Activated T-cell treated with anti-CD3 and anti-CD28 coated beads for 1 hour (primary cell): Measurements from ENCODE around the gene PRSS33.

Experiments used
- DNase-seq: peaks from one replicate; pipeline ENCODE4 v3.0.0-alpha.2; 2020; ENCODE audit warnings: low read depth

Gene PRSS33

DNA sequence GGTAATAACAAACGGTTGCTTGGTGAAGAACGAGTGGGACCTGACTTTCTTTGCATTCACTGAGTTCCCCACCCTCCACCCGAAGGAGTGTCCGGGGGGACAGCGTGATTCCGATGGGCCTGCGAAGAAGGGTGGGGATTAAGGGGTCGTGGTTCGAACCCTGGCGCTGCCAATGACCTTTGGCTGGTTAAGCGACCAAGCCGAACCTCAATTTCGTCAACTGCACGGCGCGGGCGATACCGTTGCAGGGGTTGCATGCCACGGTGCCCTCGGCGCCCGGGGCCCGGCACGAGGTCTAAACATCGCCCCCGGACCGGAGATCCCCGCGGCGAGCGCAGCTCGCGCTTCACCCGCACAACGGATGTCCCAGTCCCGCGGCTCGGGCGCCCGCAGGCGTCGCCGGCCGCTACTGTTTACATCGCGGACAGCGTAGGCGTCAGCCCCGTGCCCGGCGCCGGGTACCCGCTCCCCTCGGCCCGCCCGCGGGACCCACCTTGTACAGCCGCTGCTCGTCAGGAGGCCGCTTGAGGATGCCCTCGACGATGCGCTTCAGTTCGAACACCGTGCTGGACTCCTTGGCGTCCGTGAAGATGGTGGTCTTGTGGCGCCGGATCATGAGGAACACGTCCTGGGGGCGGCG, 10.7 kb downstream of the PRSS33 start:
- no peak for DNase-seq

DNA sequence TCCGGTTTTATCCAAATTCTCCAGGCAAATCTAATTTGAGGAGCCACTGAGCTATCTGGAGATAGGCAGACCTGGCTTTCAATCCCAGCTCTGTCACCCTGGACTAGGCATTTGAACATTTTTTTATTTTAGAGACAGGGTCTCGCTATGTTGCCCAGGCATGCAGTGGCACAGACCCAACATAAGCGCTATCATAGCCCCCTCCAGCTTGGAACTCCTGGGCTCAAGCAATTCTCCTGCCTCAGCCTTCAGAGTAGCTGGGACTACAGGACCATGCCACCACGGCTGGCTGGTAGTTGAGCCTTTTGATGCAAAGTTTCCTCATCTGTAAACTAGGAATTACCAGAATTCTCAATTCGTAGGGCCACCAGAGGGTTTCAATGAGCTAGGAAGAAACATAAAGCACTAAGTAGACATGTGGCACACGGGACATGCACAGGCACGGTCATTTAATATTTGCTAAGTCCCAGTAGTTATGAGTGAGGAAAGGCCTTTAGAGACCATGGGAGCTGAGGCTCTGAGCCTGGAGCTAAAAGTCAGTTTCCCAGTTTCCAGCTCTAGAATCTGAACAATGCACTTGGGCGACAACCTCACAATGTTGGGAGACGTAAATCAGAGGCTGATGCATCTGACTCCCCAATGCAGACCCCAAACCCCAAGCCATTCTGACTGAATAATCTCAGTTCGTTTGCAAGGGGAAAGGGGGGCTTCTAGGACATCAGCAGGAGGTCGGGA, 11.4 kb downstream of the PRSS33 start:
- no peak for DNase-seq

DNA sequence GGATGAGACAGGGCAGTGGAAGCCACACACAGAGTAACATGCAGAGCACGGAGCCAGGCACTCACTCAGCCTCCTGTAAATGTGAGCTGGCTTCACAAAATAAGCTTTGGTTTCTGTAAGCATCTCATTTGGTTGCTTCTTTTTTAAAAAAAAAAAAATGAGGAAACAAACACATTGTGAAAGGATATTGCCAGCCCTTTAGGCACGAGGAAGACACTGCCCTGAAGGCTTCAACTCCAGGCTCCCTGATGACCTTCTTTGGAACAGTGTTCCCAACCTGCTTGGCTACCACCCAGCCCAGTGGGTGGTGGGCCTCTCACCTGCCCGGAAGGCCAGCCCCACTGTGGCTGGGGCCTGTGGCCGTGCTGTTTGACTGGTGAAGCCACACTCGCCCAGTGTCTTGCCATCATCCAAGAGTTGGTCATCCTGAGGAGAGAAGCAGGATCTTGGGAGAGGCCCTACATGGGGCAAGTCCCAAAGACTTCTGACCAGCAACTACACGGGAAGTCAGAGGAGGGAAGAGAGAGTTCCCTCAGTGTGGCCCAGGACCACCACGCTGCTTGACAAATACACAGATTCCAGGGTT, 12.1 kb downstream of the PRSS33 start:
- no peak for DNase-seq

GRCh38 chr16:2774161-2774891, 13.0 kb downstream of the PRSS33 start:
- DNase-seq: no peak

DNA sequence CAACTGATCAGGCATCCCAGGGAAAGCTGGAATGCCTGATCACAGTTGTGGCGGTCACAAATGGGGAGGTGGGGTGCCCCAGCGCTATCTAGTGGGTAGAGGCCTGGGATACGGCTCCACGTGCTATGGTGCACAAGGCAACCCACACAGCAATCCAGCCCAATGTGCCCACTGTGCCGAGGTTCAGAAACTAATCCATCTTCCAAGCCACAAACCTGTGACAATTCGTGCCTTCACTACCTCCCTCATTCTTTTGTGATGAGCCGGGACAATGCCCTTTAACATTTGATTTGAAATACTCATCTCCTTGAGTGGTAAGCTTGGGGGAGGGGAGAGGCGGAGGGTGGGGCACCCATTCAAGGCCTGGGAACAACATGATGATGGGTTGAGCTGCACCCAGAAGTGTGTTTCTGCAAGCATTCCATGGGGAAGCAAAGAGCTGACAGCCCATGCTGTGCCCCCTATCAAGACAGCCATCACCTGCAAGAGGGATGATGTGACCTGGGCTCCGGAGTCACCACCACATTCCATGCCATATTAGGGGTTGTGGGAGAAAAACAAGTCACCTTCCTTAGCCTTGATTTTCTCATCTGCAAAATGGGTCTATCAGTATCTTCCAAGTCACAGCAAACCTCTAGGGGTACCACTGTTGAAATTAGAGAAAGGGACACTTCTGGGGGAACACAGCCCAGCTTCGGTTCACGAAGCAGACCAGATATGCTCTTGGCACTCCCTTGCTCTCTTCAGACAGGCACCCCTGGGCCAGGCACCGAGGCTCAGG, 14.0 kb downstream of the PRSS33 start:
- DNase-seq: no peak

- no peak for DNase-seq
Measured at GRCh38 chr16:2771496-2772402, 15.6 kb downstream of the PRSS33 start.

- DNase-seq: no peak
Measured at GRCh38 chr16:2770057-2770951, 17.1 kb downstream of the PRSS33 start.

- DNase-seq: no peak
Measured at GRCh38 chr16:2769675-2770056, 17.7 kb downstream of the PRSS33 start.

- no peak for DNase-seq
Measured at GRCh38 chr16:2769100-2769529, 18.2 kb downstream of the PRSS33 start.

- DNase-seq: no peak
Measured at GRCh38 chr16:2768403-2769089, 18.8 kb downstream of the PRSS33 start.

DNA sequence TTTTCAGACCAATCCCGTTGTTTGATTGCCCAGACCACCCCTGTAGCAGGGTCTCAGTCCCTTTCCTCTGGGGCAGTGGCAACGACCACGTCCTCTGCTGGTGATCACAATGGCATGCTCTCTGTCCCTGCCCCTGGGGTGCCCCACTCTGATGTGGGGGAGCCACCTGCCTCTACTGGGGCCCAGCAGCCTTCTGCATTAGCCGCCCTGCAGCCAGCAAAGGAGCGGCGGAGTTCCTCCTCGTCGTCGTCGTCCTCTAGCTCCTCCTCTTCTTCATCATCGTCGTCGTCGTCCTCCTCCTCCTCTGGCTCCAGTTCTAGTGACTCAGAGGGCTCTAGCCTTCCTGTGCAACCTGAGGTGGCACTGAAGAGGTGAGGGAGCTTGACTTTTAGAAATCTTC, 19.5 kb downstream of the PRSS33 start:
- no peak for DNase-seq

DNA sequence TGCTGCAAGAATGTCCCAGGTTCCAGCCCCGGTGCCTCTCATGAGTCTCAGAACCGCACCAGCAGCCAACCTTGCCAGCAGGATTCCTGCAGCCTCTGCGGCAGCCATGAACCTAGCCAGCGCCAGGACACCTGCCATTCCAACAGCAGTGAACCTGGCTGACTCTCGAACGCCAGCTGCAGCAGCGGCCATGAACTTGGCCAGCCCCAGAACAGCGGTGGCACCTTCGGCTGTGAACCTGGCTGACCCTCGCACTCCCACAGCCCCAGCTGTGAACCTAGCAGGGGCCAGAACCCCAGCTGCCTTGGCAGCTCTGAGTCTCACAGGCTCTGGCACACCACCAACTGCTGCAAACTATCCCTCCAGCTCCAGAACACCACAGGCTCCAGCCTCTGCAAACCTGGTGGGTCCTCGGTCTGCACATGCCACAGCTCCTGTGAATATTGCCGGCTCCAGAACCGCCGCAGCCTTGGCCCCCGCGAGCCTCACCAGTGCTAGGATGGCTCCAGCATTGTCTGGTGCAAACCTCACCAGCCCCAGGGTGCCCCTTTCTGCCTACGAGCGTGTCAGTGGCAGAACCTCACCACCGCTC, 20.1 kb downstream of the PRSS33 start:
- no peak for DNase-seq

- no peak for DNase-seq
Measured at GRCh38 chr16:2766430-2767139, 20.8 kb downstream of the PRSS33 start.

DNA sequence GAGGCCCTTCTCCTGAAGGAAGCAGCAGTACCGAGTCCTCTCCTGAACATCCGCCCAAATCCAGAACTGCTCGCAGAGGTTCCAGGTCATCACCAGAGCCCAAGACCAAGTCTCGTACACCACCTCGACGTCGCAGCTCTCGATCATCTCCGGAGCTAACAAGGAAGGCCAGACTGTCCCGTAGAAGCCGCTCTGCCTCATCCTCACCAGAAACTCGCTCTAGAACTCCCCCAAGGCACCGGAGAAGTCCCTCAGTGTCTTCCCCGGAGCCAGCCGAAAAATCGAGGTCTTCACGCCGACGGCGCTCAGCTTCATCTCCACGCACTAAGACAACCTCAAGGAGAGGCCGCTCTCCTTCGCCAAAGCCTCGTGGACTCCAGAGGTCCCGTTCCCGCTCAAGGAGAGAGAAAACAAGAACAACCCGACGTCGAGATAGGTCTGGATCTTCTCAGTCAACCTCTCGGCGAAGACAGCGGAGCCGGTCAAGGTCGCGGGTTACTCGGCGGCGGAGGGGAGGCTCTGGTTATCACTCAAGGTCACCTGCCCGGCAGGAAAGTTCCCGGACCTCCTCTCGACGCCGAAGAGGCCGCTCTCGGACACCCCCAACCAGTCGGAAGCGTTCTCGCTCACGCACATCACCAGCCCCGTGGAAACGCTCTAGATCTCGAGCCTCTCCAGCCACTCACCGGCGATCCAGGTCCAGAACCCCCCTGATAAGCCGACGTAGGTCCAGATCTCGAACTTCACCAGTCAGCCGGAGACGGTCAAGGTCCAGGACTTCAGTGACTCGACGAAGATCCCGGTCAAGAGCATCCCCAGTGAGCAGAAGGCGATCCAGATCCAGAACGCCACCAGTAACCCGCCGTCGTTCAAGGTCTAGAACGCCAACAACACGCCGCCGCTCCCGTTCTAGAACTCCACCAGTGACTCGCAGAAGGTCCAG, 21.6 kb downstream of the PRSS33 start:
- DNase-seq: no peak

DNA sequence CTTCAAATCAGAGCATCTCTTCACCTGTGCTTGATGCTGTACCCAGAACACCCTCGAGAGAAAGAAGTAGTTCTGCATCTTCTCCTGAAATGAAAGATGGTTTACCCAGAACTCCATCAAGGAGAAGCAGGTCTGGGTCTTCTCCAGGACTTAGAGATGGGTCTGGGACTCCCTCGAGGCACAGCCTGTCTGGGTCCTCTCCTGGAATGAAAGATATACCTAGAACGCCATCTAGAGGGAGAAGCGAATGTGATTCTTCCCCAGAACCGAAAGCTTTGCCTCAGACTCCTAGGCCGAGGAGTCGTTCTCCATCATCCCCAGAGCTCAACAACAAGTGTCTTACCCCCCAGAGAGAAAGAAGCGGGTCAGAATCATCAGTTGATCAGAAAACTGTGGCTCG, 22.6 kb downstream of the PRSS33 start:
- DNase-seq: no peak

DNA sequence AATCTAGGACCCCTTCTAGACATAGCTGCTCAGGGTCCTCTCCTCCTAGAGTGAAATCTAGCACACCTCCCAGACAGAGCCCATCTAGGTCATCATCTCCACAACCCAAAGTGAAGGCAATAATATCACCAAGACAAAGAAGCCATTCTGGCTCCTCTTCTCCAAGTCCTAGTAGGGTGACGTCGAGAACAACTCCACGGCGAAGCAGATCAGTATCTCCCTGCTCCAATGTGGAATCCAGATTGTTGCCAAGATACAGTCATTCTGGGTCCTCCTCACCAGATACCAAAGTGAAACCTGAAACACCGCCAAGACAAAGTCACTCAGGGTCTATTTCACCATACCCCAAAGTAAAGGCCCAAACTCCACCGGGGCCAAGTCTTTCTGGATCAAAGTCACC, 24.2 kb downstream of the PRSS33 start:
- DNase-seq: no peak

DNA sequence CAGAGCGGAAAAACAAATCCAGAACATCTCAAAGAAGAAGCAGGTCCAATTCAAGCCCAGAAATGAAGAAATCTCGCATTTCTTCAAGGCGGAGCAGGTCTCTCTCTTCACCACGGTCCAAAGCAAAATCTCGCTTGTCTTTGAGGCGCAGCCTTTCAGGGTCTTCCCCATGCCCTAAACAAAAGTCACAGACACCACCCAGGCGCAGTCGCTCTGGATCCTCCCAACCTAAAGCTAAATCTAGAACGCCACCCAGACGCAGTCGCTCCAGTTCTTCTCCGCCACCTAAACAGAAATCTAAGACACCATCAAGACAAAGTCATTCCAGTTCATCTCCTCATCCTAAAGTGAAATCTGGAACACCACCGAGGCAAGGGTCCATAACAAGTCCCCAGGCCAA, 24.6 kb downstream of the PRSS33 start:
- DNase-seq: no peak
